Subcutaneous abdominal adipose tissue (tissue), 5 donors: ENCODE results near the gene DEFB124.
"Not testable (repeated sequence)": the region's sequence is repeated elsewhere in the genome, so short reads cannot be mapped to it uniquely, and the experiment has no call there.

ENCODE experiments used
- H3K27ac ChIP-seq: one replicate; pipeline ENCODE4 v1.7.0; 2013; ENCODE audit warnings: low read depth, mild to moderate bottlenecking, inconsistent platforms, low read length, moderate library complexity
- H3K27me3 ChIP-seq, 5 donors: one replicate each; pipeline ENCODE4 v1.7.0; 2013; ENCODE audit warnings: low read length in 5 of 5, inconsistent platforms in 1 of 5; ENCODE audit not compliant: control insufficient read depth in 5 of 5, insufficient read depth in 4 of 5
- H3K36me3 ChIP-seq, 5 donors: one replicate each; pipeline ENCODE4 v1.7.0; 2013; ENCODE audit warnings: low read length in 5 of 5; ENCODE audit not compliant: control insufficient read depth in 5 of 5, insufficient read depth in 5 of 5
- H3K4me1 ChIP-seq, 5 donors: one replicate each; pipeline ENCODE4 v1.7.0; 2013; ENCODE audit warnings: low read length in 5 of 5, mild to moderate bottlenecking in 3 of 5, moderate library complexity in 1 of 5; ENCODE audit not compliant: control insufficient read depth in 5 of 5, insufficient read depth in 5 of 5
- H3K4me3 ChIP-seq, 5 donors: one replicate each; pipeline ENCODE4 v1.7.0; 2013; ENCODE audit warnings: low read length in 5 of 5, low read depth in 1 of 5
- H3K9ac ChIP-seq, 5 donors: one replicate each; pipeline ENCODE4 v1.7.0; 2013; ENCODE audit warnings: low read length in 5 of 5, mild to moderate bottlenecking in 4 of 5, moderate library complexity in 3 of 5
- H3K9me3 ChIP-seq, 5 donors: one replicate each; pipeline ENCODE4 v1.7.0; 2013; ENCODE audit warnings: low read length in 5 of 5; ENCODE audit not compliant: control insufficient read depth in 5 of 5
- donor health status: healthy.
- donor health status: healthy.
- donor health status: healthy.
- donor health status: healthy.
- donor health status: healthy.

DEFB124 gene

DNA sequence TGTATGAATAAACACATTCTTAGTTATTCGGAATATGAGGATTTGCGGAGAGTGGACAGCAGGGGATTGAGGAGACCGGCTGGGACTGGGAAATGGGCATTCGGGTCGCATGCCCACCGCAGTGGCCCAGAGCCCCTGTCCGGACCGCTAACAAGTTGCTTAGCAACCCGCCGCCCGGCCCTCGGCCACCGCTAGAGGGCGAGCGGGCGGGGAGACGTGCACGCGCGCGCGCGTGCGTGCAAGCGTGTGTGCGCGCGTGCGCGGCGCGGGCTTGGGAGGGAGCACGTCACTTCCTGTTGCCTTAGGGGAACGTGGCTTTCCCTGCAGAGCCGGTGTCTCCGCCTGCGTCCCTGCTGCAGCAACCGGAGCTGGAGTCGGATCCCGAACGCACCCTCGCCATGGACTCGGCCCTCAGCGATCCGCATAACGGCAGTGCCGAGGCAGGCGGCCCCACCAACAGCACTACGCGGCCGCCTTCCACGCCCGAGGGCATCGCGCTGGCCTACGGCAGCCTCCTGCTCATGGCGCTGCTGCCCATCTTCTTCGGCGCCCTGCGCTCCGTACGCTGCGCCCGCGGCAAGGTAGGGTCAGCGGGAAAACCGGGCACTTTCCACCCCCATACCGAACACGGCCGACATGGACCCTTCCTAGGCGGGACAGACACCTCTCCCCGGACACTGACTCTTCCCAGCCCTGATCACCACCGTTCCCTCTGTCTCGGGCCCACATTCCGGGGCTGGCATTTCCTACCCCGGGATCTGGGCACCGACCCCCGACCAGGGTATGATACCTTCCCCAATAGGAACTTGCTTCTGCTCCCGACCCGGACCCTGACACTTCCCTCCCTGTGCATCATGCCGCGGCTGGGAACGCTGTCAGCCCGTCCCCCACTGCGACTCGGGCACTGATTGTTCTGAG lies 39.5 kb upstream of the DEFB124 start, which contains the start of gene HM13:
Gene HM13 (plus strand): TSS at position 289 of the 918 bp plus-strand sequence. CDS start 110 bp downstream, at position 399.
- peak within 1 kb of the TSS; percentile 92 to 97 (median 95) for H3K9ac ChIP-seq
- H3K4me1 ChIP-seq, result peaks cover 16 to 38% (median 35%) of the 10 kb centered on the region in 5 donors
- H3K36me3 ChIP-seq, result peaks cover 0 to 2% (median 0%) of the 10 kb centered on the region in 5 donors
- no peaks in the 10 kb centered on the region for H3K9me3 ChIP-seq
- peak within 1 kb of the TSS; percentile 83 to 100 (median 99) for H3K4me3 ChIP-seq
- peak within 1 kb of the TSS; percentile 76 for H3K27ac ChIP-seq
- H3K27me3 ChIP-seq, result no peaks in the 10 kb centered on the region

- H3K4me1 ChIP-seq, result peaks cover 0 to under 1% (median under 1%) of the 10 kb centered on the region in 5 donors
- H3K9me3 ChIP-seq, result peaks cover 3 to 9% (median 7%) of the 10 kb centered on the region in 5 donors
- H3K4me3 ChIP-seq, result no peak overlapping the region
- H3K36me3 ChIP-seq, result no peaks in the 10 kb centered on the region
- H3K9ac ChIP-seq, result no peak overlapping the region
- H3K27me3 ChIP-seq, result peaks cover 0 to 6% (median 0%) of the 10 kb centered on the region in 5 donors
- H3K27ac ChIP-seq, result no peak overlapping the region
Observed at GRCh38 chr20:31508517-31509244, 33.8 kb upstream of the DEFB124 start.

- H3K4me3 ChIP-seq, result no peak overlapping the region
- peaks cover 3 to 9% (median 7%) of the 10 kb centered on the region in 5 donors for H3K9me3 ChIP-seq
- H3K36me3 ChIP-seq, result no peaks in the 10 kb centered on the region
- H3K4me1 ChIP-seq, result peaks cover 0 to 3% (median 0%) of the 10 kb centered on the region in 5 donors
- H3K27ac ChIP-seq, result no peak overlapping the region
- H3K9ac ChIP-seq, result no peak overlapping the region
- H3K27me3 ChIP-seq, result peaks cover 0 to 6% (median 0%) of the 10 kb centered on the region in 5 donors
Observed at GRCh38 chr20:31505903-31506302, 31.0 kb upstream of the DEFB124 start.

GRCh38 chr20:31502884-31503673 lies 28.2 kb upstream of the DEFB124 start:
- H3K4me3 ChIP-seq, H3K27me3 ChIP-seq, H3K4me1 ChIP-seq, H3K27ac ChIP-seq, H3K36me3 ChIP-seq, H3K9me3 ChIP-seq: not testable (repeated sequence)
- peak overlapping the region in 1 of 5 donors; percentile 17 for H3K9ac ChIP-seq

- no peak overlapping the region for H3K4me3 ChIP-seq
Observed at GRCh38 chr20:31500527-31500926, 25.6 kb upstream of the DEFB124 start.

GRCh38 chr20:31497838-31498540 lies 23.1 kb upstream of the DEFB124 start:
- Histone ChIP-seq H3K9ac (no peak overlapping the region), H3K4me3 (no peak overlapping the region), H3K36me3 (no peaks in the 10 kb centered on the region), H3K9me3 (no peaks in the 10 kb centered on the region), H3K27ac (no peak overlapping the region), H3K4me1 (peaks cover 9 to 25% (median 18%) of the 10 kb centered on the region in 5 donors), H3K27me3 (no peaks in the 10 kb centered on the region)

More at GRCh38 chr20:31500527-31500926, 25.6 kb upstream of the DEFB124 start:
- peaks cover 0 to 4% (median 0%) of the 10 kb centered on the region in 5 donors for H3K27me3 ChIP-seq
- no peak overlapping the region for H3K9ac ChIP-seq
- H3K36me3 ChIP-seq, result no peaks in the 10 kb centered on the region
- H3K9me3 ChIP-seq, result no peaks in the 10 kb centered on the region
- H3K4me1 ChIP-seq, result peaks cover 9 to 27% (median 18%) of the 10 kb centered on the region in 5 donors
- no peak overlapping the region for H3K27ac ChIP-seq

DNA sequence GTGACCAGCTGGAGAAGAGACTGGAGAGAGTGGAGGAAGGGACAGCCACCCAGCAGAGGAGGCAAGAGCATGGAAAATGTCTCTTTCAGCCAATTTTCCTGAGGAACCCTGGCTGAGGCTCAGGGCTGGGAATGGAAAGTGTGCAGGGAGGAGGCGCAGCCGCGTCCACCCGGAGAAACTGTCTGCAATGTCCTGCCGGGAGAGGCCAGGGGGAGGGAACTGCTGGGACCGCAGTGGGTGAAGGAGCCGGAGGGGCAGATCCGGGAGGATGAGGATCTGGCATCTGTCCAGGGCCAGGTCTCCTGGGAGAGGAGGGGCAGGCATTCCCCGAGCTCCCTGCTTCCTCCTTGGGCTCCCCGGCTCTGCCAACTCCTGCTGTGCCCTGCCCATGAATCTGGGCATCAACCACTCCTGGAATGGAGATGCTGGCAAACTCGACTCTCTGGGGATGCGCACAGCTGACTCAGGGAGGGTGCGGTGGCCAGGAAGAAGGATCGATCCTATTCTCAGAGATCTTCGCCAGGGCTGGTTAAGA lies 21.9 kb upstream of the DEFB124 start:
- peak overlapping the region; percentile 19 to 57 (median 28) for H3K4me3 ChIP-seq
- peak overlapping the region; percentile 33 for H3K27ac ChIP-seq
- H3K4me1 ChIP-seq, result peaks cover 9 to 29% (median 17%) of the 10 kb centered on the region in 5 donors
- H3K36me3 ChIP-seq, result no peaks in the 10 kb centered on the region
- no peaks in the 10 kb centered on the region for H3K27me3 ChIP-seq
- H3K9ac ChIP-seq, result peak overlapping the region in 1 of 5 donors; percentile 9
- no peaks in the 10 kb centered on the region for H3K9me3 ChIP-seq

DNA sequence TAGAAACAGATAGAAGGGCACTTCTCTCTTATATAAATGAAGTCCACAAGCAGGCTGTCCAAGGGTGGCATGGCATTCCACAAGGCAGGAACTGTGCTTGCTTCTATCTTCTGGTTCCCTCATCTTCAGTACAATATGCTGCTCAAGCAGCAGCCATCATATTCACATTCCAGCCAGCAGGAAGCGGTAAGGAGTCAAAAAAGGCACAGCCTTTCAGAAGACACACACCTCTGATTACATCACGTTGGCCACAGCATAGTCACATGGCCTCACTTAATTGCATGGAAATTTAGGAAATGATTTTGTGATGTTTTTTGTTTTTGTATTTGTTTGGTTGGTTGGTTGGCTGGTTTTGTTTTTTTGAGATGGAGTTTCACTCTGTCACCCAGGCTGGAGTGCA lies 19.2 kb upstream of the DEFB124 start:
- H3K9me3 ChIP-seq, result no peaks in the 10 kb centered on the region
- no peak overlapping the region for H3K9ac ChIP-seq

DNA sequence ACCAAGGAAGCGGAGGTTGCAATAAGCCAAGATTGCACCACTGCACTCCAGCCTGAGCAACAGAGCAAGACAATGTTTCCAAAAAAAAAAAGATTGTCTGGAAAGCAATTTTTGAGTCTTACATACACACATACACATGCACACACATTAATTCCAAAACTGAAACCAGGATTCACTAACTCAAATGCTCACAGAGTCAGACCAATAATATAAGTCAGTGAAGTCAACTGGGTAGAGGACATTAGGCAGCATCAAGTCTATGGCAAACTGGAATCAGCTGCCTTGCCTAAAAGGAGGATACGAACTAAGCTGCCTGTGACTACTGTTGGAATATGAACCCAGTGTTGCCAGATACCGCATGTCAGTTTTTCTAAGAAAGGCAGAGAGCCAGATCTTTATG lies 15.8 kb upstream of the DEFB124 start:
- Histone ChIP-seq H3K4me1 (peaks cover 0 to 23% (median 5%) of the 10 kb centered on the region in 5 donors), H3K4me3 (no peak overlapping the region), H3K27me3 (peaks cover 0 to 8% (median under 1%) of the 10 kb centered on the region in 5 donors), H3K27ac (no peak overlapping the region), H3K9ac (no peak overlapping the region), H3K36me3 (no peaks in the 10 kb centered on the region), H3K9me3 (no peaks in the 10 kb centered on the region)

More for the DNA sequence above, 19.2 kb upstream of the DEFB124 start:
- Histone ChIP-seq H3K27me3 (no peaks in the 10 kb centered on the region), H3K4me3 (no peak overlapping the region), H3K36me3 (no peaks in the 10 kb centered on the region), H3K27ac (no peak overlapping the region), H3K4me1 (peaks cover 9 to 29% (median 17%) of the 10 kb centered on the region in 5 donors)
